Prostate gland (tissue), 2 donors: ENCODE results near the gene ECT2L.

Experiments
- POLR2A ChIP-seq: fragments of 450-650 bp; IDR thresholded peaks from one replicate; pipeline ENCODE4 v1.6.1; 2016; ENCODE audit warnings: antibody characterized with exemption, mild to moderate bottlenecking
- POLR2AphosphoS5 ChIP-seq: sonication (generic); formaldehyde crosslinking; IDR thresholded peaks from one replicate; pipeline ENCODE4 v1.6.1; 2017; ENCODE audit warnings: antibody characterized with exemption
- TF ChIP-seq, protein P1 (sequence below), 4 experiments: fragments of 200-600 bp in 2 of 4; fragments of 450-650 bp in 2 of 4; sonication (generic) in 2 of 4; IDR thresholded peaks; 1 replicate in 3 of 4; 2 replicates in 1 of 4; pipeline ENCODE4 v1.5.1; 2016 to 2019; ENCODE audit warnings: antibody characterized with exemption in 4 of 4, mild to moderate bottlenecking in 2 of 4, moderate library complexity in 2 of 4

DNA sequence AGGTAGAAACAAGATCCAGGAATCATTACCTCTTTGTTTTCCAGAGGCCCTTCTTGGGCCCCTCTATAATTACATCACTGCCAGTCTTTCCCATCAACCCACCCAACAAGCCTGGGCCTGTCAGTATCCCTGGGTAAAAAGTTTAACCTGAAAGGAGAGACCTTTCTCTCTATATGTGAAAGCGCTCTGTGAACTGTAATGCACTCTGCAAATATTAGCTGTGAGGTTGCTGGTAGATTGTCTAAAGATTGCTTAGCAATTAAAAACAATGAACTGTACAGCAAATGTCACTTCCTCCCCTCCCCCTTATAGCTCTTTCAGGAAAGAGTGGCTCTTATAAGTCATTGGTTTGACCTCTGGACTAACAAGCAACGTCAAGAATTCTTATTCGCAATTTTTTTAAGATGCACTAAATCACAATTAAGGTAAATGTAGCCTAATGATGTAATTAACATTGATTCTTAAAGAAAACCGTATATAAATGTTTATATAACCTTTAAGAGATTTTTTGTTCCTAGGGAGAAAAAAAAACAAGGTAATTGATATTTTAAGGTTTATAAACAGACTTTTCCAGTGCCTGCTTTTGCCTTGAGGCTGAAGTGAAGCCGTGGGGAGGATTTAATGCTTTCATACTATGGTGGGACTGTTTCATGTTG, 18.4 kb downstream of the ECT2L start:
- TF ChIP-seq, protein P1, sequence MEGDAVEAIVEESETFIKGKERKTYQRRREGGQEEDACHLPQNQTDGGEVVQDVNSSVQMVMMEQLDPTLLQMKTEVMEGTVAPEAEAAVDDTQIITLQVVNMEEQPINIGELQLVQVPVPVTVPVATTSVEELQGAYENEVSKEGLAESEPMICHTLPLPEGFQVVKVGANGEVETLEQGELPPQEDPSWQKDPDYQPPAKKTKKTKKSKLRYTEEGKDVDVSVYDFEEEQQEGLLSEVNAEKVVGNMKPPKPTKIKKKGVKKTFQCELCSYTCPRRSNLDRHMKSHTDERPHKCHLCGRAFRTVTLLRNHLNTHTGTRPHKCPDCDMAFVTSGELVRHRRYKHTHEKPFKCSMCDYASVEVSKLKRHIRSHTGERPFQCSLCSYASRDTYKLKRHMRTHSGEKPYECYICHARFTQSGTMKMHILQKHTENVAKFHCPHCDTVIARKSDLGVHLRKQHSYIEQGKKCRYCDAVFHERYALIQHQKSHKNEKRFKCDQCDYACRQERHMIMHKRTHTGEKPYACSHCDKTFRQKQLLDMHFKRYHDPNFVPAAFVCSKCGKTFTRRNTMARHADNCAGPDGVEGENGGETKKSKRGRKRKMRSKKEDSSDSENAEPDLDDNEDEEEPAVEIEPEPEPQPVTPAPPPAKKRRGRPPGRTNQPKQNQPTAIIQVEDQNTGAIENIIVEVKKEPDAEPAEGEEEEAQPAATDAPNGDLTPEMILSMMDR (IDR thresholded peaks at IDR 0.05), result no peak
- TF ChIP-seq POLR2A (no peak), POLR2AphosphoS5 (no peak)
